Measurements from ENCODE around the gene BSG. TPM values are rescaled to one million over a fixed set of nuclear protein-coding genes. Genes with fewer than 3 reads are reported as not detected.

BSG gene
- 353 TPM for total RNA-seq (ENCODE audit: unreplicated experiment)
- long read RNA-seq, partial matches to known transcripts = 3 of 206 reads
- long read RNA-seq, other reads (novel, unspliced or antisense) = 203 of 206 reads

DNA sequence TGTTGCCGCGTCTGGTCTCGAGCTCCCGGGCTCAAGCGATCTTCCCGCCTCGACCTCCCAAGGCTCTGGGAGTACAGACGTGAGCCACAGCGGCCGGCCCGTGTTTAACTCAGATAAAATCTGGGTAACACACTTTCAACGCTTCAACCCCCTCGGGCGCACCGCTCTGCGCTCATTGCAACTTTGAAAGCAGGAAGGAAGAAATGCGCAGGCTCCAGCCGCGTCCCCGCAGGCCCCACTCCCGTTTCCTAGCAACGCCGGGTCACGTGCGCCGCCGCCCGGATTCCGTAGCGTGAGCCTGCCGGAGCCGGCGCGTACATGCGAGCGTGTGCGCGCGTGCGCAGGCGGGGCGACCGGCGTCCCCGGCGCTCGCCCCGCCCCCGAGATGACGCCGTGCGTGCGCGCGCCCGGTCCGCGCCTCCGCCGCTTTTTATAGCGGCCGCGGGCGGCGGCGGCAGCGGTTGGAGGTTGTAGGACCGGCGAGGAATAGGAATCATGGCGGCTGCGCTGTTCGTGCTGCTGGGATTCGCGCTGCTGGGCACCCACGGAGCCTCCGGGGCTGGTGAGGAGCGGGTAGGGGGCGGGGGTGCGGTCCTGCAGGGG is at the start of gene BSG:
Gene BSG, plus strand, starts transcription at position 457 of the 603 bp plus-strand sequence. Its CDS starts 39 bp downstream, at position 496.
- H3K4me1 Mint-ChIP-seq (ENCODE audit: unreplicated experiment) = peaks cover 20% of the 10 kb centered on the region
- peak within 1 kb of the TSS; percentile 95 for H3K4me3 Mint-ChIP-seq (ENCODE audit: unreplicated experiment)
- no peaks in the 10 kb centered on the region for H3K9me3 Mint-ChIP-seq (ENCODE audit: unreplicated experiment)
- DNase-seq (ENCODE audit: low spot score) = peak; percentile 99
- peak within 1 kb of the TSS; percentile 99 for H3K27ac Mint-ChIP-seq (ENCODE audit: unreplicated experiment)
- TF ChIP-seq CTCF (IDR thresholded peaks at IDR 0.05; ENCODE audit: unreplicated experiment) = no peak
- H3K27me3 Mint-ChIP-seq (ENCODE audit: unreplicated experiment) = peaks cover 7% of the 10 kb centered on the region
- H3K36me3 Mint-ChIP-seq (ENCODE audit: low read depth, unreplicated experiment) = peaks cover 5% of the 10 kb centered on the region

DNA sequence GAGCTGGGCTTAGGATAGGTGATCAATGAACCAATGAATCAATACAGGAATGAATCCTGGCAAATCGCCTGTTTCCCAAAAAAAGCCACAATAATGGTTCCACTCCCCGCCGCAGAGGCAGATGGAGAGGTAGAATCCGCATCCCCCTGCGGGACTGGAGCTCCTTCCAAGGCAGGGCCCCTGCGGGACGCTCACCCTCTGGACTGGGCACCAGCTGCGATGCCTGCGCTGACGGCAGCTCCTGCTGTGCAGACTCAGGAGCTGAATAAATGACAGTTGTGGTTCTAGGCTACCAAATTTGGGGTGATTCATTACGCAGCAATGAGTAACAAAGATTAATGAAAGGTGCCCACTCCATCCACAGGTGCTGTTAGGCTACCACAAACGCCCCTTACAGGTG is 49.7 kb upstream of the BSG start:
- Mint-ChIP-seq H3K27me3 (ENCODE audit: unreplicated experiment) (peaks cover 11% of the 10 kb centered on the region), H3K4me1 (ENCODE audit: unreplicated experiment) (no peaks in the 10 kb centered on the region), H3K27ac (ENCODE audit: unreplicated experiment) (no peak overlapping the region), H3K9me3 (ENCODE audit: unreplicated experiment) (no peaks in the 10 kb centered on the region), H3K36me3 (ENCODE audit: low read depth, unreplicated experiment) (no peaks in the 10 kb centered on the region), H3K4me3 (ENCODE audit: unreplicated experiment) (no peak overlapping the region)
- DNase-seq (ENCODE audit: low spot score) = no peak
- TF ChIP-seq CTCF (IDR thresholded peaks at IDR 0.05; ENCODE audit: unreplicated experiment) = no peak

GRCh38 chr19:524062-524674 is 48.2 kb upstream of the BSG start:
- Mint-ChIP-seq H3K9me3 (ENCODE audit: unreplicated experiment) (no peaks in the 10 kb centered on the region), H3K36me3 (ENCODE audit: low read depth, unreplicated experiment) (no peaks in the 10 kb centered on the region), H3K4me3 (ENCODE audit: unreplicated experiment) (no peak overlapping the region), H3K4me1 (ENCODE audit: unreplicated experiment) (no peaks in the 10 kb centered on the region), H3K27ac (ENCODE audit: unreplicated experiment) (no peak overlapping the region), H3K27me3 (ENCODE audit: unreplicated experiment) (peaks cover 11% of the 10 kb centered on the region)
- DNase-seq (ENCODE audit: low spot score) = no peak
- no peak for TF ChIP-seq CTCF (IDR thresholded peaks at IDR 0.05; ENCODE audit: unreplicated experiment)

DNA sequence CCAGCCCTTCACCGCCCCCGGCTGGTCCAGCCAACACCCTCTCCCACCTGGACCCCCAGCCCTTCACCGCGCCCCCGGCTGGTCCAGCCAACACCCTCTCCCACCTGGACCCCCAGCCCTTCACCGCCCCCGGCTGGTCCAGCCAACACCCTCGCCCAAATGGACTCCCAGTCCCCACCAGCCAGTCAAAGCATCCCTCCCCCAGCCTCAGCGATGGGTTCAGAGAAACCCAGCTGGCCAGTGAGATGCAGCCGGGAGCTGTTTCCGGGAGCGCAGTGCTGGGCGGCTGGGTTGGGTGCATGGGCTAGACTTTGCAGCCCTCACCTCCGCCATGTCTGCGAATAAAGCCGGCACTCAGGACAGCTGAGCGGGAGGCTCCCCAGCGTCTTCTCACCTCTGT is 47.4 kb upstream of the BSG start:
- Mint-ChIP-seq H3K9me3 (ENCODE audit: unreplicated experiment) (no peaks in the 10 kb centered on the region), H3K27ac (ENCODE audit: unreplicated experiment) (no peak overlapping the region), H3K36me3 (ENCODE audit: low read depth, unreplicated experiment) (no peaks in the 10 kb centered on the region), H3K27me3 (ENCODE audit: unreplicated experiment) (peaks cover 13% of the 10 kb centered on the region), H3K4me1 (ENCODE audit: unreplicated experiment) (peaks cover under 1% of the 10 kb centered on the region), H3K4me3 (ENCODE audit: unreplicated experiment) (no peak overlapping the region)
- DNase-seq (ENCODE audit: low spot score) = no peak
- no peak for TF ChIP-seq CTCF (IDR thresholded peaks at IDR 0.05; ENCODE audit: unreplicated experiment)

GRCh38 chr19:525857-526419 is 46.5 kb upstream of the BSG start:
- Mint-ChIP-seq H3K27ac (ENCODE audit: unreplicated experiment) (no peak overlapping the region), H3K4me3 (ENCODE audit: unreplicated experiment) (no peak overlapping the region), H3K27me3 (ENCODE audit: unreplicated experiment) (peaks cover 16% of the 10 kb centered on the region), H3K36me3 (ENCODE audit: low read depth, unreplicated experiment) (no peaks in the 10 kb centered on the region), H3K4me1 (ENCODE audit: unreplicated experiment) (peaks cover 2% of the 10 kb centered on the region), H3K9me3 (ENCODE audit: unreplicated experiment) (no peaks in the 10 kb centered on the region)
- TF ChIP-seq CTCF (IDR thresholded peaks at IDR 0.05; ENCODE audit: unreplicated experiment) = no peak
- DNase-seq (ENCODE audit: low spot score) = no peak
